GM10266 (cell line): ENCODE results near the gene RMDN2.

ENCODE experiments used
- DNase-seq: peaks from one replicate; pipeline ENCODE4 v3.0.0; 2012; ENCODE audit errors: extremely low spot score
- CTCF ChIP-seq: IDR thresholded peaks from 2 replicates; pipeline ENCODE4 v1.5.1; 2012; ENCODE audit warnings: mild to moderate bottlenecking, low read depth; ENCODE audit not compliant: control insufficient read depth, insufficient read depth; ENCODE audit errors: missing control alignments

RMDN2 gene

GRCh38 chr2:37881397-37881796, 43.7 kb upstream of the RMDN2 start:
- TF ChIP-seq CTCF = no peak
- no peak for DNase-seq

GRCh38 chr2:37882036-37882435, 43.1 kb upstream of the RMDN2 start:
- no peak for TF ChIP-seq CTCF
- no peak for DNase-seq

- no peak for DNase-seq
- TF ChIP-seq CTCF = no peak
These were observed 41.6 kb upstream of the RMDN2 start for GRCh38 chr2:37883518-37883917.

GRCh38 chr2:37885329-37885993, 39.6 kb upstream of the RMDN2 start:
- TF ChIP-seq CTCF = no peak
- no peak for DNase-seq

GRCh38 chr2:37886745-37887144, 38.3 kb upstream of the RMDN2 start:
- DNase-seq = no peak
- no peak for TF ChIP-seq CTCF

GRCh38 chr2:37887286-37887685, 37.8 kb upstream of the RMDN2 start:
- no peak for DNase-seq
- TF ChIP-seq CTCF = no peak

- peak; percentile 61 for DNase-seq
- peak; percentile 84 for TF ChIP-seq CTCF
These were observed 34.1 kb upstream of the RMDN2 start for GRCh38 chr2:37890893-37891495.
